ENCODE measurements around the gene ZGPAT. TPM values are rescaled to one million over a fixed set of nuclear protein-coding genes. Genes with fewer than 3 reads are reported as not detected.

The ZGPAT gene
- polyA plus RNA-seq, 3 donors = 13.2 to 33.0 (median 30.7) TPM

DNA sequence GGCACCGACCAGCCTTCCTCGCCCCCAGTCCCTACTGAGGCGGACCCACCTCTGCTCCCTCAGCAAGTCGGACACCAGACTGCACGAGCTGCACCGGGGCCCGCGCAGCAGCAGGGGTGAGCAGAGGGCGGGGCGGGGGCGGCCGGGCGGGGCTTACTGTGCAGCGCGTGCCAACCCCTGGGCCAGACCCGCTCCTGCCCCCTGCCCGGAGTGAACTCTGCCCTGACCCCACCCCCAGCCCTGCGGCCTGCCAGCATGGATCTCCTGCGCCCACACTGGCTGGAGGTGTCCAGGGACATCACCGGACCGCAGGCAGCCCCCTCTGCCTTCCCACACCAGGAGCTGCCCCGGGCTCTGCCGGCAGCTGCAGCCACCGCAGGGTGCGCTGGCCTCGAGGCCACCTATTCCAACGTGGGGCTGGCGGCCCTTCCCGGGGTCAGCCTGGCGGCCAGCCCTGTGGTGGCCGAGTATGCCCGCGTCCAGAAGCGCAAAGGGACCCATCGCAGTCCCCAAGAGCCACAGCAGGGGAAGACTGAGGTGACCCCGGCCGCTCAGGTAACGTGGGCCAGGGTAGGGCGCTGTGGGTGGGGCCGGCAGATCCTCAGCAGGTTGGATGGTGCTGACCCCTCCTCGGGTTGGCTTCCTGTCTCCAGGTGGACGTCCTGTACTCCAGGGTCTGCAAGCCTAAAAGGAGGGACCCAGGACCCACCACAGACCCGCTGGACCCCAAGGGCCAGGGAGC lies 30.3 kb downstream of the ZGPAT start:
- H3K27ac ChIP-seq (ENCODE audit: low read depth, low read length) = no peak overlapping the region
- WGBS, 3 donors = 20 to 24% (median 20%) methylated on average over 30 to 43 of the region's 43 CpGs

DNA sequence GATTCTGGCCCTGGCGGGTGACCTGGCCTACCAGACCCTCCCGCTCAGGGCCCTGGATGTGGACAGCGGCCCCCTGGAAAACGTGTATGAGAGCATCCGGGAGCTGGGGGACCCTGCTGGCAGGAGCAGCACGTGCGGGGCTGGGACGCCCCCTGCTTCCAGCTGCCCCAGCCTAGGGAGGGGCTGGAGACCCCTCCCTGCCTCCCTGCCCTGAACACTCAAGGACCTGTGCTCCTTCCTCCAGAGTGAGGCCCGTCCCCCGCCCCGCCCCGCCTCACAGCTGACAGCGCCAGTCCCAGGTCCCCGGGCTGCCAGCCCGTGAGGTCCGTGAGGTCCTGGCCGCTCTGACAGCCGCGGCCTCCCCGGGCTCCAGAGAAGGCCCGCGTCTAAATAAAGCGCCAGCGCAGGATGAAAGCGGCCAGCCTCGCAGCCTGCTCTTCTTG lies 30.9 kb downstream of the ZGPAT start:
- H3K27ac ChIP-seq (ENCODE audit: low read depth, low read length) = no peak overlapping the region
- WGBS, 3 donors = 14 to 21% (median 19%) methylated on average over 18 to 26 of the region's 26 CpGs

DNA sequence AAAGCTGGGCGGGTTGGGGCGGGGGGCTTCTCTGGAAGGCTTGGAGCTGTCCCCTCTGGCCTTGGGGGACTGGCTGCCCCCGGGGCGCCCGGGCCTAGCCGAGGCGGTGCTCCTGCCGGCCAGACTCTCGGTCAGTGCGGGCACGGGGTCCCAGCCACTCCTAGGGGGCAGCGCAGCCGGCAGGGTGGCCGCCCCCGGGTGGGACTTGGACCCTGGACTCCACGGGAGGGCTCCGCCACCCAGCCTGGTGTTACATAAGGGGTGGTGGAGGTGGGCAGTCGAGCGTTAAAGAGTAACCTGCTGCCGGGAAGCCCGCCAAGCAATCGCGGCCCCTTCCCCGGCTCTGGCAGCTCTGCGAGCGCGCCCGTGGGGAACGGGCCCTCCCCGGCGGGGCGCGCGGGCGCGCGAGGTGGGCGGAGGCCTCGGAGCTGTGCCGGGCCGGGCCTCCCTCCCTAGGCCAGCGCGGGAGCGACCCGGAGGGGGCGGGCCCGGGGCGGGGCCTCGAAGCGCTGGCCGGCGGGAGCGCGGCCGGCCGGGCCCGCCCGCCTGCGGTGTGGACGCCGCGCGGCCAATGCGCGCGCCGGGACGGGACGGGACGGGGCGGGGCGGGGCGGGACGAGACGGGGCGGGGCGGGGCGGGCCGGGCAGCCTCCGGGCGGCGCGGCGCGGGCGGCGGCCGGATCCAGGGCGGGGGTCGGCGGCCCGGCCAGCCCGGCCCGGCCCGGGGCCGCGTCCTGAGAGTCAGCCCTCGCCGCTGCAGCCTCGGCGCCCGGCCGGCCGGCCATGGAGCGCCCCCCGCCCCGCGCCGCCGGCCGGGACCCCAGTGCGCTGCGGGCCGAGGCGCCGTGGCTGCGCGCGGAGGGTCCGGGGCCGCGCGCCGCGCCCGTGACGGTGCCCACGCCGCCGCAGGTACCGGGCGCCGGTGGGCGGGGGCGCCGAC lies 31.6 kb downstream of the ZGPAT start, which contains the start of gene SLC2A4RG:
Gene SLC2A4RG (plus strand): TSS at position 647 of the 940 bp plus-strand sequence. CDS start 137 bp downstream, at position 784.
- 1 to 2% (median 1%) methylated on average over 40 to 130 of the region's 136 CpGs for WGBS, 3 donors
- no peak within 1 kb of the TSS for H3K27ac ChIP-seq (ENCODE audit: low read depth, low read length)

DNA sequence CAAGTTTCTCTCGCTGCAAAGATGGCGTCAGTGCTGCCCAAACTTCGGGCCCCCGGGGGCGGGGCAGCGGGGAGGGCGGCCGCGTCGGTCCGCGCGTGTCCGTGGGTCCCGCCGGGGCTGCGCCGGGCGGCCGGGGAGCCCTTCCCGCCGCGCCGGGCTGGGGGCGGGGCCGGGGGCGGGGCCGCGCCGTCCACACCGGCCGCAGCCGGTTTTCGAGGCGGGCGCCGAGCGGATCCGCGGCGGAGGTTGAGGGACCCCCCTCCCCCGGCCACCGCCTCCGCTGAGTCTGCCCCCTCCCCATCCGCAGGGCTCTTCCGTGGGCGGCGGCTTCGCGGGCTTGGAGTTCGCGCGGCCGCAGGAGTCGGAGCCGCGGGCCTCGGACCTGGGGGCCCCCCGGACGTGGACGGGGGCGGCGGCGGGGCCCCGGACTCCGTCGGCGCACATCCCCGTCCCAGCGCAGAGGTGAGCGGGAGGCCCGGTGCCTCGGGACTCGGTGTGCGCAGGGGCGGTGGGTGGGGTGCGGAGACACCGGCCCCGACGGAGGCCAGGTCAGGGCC lies 32.3 kb downstream of the ZGPAT start:
- H3K27ac ChIP-seq (ENCODE audit: low read depth, low read length) = no peak overlapping the region
- WGBS, 3 donors = 0 to 1% (median 1%) methylated on average over 54 to 80 of the region's 80 CpGs

DNA sequence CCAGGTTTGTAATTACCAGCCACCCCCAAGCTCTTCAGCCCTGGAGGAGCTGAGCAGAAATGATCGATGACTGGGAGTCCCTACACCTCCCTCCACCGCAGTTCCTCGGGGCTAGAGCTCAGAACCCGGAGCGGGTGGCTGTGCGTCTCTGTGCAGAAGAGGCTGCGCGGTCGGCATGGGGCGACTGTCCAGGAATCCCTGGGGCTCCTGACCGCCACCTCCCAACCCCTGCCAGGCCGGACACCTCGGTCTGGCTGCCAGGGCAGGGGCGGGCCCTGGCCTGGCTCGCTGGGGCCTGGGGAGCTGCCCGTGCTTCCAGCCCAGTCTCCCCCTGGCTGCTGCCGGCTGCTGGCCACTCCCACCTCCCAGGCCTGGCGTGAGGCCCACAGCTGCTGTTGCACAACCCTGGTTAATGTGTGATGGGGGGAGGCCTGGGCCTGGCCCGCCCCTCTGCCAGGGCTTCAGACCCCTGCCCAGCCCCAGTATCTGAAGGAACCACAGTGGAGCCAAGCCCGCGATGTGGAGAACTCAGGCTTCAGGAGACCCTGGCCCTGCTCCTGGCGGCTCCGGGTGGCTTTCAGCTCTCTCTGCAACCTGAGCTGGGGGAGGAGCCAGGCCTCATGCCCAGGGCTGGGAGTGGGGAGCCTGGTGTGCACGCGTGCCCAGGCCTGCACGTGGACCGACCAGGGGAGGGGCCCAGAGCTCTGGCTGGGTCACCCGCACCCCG lies 33.0 kb downstream of the ZGPAT start:
- 2 to 4% (median 3%) methylated on average over 27 to 29 of the region's 29 CpGs for WGBS, 3 donors
- no peak overlapping the region for H3K27ac ChIP-seq (ENCODE audit: low read depth, low read length)

DNA sequence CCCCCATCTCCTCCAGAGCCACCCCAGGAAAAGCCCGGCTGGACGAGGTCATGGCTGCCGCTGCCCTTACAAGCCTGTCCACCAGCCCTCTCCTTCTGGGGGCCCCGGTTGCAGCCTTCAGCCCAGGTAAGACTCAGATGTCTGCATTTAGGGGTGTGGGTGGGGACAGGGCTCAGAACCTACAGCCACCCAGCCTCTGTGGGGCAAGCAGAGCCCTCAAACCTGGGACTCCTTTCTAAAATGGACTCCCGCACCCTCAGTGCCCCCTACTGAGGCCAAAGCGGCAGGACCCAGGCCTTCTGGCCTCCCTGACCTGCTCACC lies 33.5 kb downstream of the ZGPAT start:
- 23 to 26% (median 24%) methylated on average over 6 of the region's 6 CpGs for WGBS, 3 donors
- H3K27ac ChIP-seq (ENCODE audit: low read depth, low read length) = no peak overlapping the region

DNA sequence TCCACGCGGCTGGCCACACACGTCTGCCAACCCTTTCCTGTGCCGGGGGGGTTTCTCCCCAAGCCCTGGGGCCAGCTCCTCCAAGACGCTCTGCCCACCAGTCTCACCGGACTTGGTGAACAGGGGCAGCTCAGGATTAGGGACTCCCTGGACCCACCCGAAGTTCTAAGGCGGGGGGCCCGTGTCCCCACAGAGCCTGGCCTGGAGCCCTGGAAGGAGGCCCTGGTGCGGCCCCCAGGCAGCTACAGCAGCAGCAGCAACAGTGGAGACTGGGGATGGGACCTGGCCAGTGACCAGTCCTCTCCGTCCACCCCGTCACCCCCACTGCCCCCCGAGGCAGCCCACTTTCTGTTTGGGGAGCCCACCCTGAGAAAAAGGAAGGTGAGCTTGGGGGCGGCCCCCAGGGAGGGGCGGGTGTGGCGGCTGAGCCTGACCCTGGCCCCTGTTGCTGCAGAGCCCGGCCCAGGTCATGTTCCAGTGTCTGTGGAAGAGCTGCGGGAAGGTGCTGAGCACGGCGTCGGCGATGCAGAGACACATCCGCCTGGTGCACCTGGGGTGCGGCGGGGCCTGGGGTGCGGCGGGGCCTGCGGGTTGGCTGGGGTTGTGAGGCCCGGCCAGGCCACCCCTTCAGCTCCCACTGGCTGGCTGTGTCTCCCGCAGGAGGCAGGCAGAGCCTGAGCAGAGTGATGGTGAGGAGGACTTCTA lies 34.0 kb downstream of the ZGPAT start:
- 69 to 79% (median 77%) methylated on average over 27 to 30 of the region's 30 CpGs for WGBS, 3 donors
- no peak overlapping the region for H3K27ac ChIP-seq (ENCODE audit: low read depth, low read length)

DNA sequence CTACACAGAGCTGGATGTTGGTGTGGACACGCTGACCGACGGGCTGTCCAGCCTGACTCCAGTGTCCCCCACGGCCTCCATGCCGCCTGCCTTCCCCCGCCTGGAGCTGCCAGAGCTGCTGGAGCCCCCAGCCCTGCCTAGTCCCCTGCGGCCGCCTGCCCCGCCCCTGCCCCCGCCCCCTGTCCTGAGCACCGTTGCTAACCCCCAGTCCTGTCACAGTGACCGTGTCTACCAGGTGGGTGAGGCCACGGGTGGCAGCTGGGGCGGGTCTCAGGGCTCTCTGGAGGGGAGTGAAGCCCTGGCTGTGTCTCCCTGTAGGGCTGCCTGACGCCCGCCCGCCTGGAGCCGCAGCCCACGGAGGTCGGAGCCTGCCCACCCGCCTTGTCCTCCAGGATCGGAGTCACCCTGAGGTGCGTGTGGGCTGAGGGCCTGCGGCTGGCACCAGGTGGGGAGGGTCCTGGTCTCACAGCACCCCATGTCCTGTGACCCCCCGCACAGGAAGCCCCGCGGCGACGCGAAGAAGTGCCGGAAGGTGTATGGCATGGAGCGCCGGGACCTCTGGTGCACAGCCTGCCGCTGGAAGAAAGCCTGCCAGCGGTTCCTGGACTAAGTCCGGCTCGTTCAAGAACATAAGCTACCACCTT lies 34.7 kb downstream of the ZGPAT start:
- H3K27ac ChIP-seq (ENCODE audit: low read depth, low read length) = no peak overlapping the region
- 85 to 87% (median 86%) methylated on average over 29 to 37 of the region's 37 CpGs for WGBS, 3 donors

DNA sequence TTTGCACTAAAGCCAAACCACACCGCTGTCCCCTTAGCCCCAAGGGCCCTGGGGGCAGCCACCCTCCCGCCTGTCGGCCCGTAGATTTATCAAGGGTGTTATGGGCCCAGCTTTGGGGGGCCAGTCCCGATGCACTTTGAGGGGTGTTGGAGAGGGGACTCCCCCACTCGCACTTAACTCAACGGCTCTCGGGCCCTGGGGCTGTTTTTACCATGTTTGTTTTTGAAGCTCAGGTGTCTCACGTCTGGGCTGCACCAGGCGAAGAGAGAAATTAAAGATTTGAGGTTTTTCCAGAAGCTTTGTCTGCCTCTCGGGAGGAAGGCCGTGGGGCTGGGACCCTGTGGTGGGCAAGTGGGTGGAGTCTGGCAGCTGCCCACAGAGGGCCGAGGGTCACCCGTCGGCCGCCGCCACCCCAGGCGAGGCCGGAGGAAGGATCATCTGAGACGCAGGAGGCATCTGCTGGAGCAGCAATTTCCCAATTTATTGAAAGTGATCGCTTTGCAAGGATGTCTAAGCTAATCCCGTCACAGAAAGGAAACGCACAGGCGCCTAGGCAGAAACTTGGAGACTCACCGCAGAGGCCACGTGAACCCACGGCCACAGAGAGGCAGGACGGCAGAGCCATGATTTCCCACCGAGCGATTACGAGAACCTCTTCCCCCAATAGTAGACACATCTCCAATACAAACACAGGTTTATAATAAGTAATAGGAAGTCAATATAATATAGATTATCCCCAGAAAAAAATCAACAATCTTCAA lies 35.6 kb downstream of the ZGPAT start:
- H3K27ac ChIP-seq (ENCODE audit: low read depth, low read length) = no peak overlapping the region
- 84 to 88% (median 88%) methylated on average over 31 of the region's 31 CpGs for WGBS, 3 donors

DNA sequence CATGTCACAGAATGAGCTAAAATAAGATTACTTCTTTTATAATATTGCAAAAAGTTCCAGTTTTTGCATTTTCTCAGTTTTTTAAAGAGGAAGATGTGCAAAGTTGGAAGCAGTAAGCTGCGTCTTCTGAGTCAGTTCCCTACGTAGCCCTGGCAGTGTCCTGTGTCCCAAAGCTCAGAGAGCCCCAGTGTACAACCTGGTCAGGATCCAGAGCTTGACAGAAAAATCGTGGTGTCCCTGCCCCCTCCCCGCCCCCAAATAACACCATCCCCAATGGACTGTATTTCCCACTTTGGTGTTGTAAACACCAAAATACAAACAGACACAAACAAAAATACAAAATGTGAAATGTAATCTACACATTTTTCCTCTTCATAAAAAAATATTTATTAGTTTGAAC lies 36.3 kb downstream of the ZGPAT start:
- 61 to 73% (median 72%) methylated on average over 4 of the region's 4 CpGs for WGBS, 3 donors
- H3K27ac ChIP-seq (ENCODE audit: low read depth, low read length) = no peak overlapping the region

DNA sequence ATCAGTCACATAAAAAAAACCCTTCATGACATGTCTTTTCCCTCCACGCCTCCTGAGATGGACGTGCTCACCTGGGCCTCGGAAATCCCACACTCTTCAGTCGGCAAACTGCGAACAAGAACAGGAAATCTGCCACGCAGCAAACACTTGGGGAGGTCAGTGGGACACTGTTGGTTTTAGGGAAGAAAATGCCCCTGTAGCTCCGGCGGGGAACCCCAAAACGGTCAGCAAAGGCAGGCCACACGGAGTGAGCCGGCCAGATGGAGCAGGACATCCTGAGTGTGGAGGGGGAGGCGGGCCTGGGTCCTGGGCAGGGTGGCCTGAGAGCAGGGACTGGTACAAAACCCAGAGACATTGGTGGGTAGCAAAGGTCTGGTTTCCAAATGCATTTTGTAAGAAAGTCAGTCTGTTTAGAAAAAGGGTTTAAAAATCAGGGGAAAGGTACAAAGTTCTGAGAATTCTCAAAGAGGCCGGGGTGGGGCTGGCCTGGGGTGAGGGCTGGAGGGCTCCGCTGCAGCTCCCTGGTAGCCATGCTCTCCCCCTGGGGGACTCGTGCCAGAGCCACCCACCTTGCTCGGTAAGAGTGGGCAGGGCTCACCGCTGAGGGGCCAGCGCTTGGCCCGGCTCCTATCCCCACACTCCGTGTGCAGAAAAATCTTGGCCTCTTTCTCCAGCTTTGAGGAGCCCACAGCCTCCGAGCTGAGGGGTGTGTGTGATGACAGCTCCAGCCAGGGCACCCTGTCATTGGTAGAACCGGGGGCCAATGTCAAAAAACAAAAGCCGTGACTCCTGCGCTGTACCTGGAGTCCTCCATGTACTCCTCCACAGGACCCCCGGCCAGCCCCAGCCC lies 37.0 kb downstream of the ZGPAT start:
- 71 to 80% (median 79%) methylated on average over 25 of the region's 25 CpGs for WGBS, 3 donors
- H3K27ac ChIP-seq (ENCODE audit: low read depth, low read length) = no peak overlapping the region

DNA sequence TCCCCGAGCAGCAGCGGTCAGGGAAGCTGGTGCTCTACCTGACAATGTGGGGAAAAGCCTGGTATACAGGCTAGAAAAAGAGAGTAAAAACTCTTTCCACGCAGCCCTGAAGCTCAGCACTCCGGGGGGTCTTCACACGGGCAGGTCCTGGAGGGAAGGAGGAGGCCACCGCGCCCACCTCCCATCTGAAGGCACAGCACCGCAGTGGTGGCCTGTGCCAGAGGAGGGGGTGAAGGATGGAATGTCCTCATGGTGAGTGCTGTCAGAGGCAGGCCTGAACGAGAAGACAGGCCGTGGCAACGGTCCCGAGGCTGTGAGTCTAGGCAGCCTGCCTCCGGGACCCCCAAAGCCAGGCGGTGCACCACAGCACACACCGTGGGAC lies 37.6 kb downstream of the ZGPAT start:
- H3K27ac ChIP-seq (ENCODE audit: low read depth, low read length) = no peak overlapping the region
- WGBS, 3 donors = 82 to 85% (median 83%) methylated on average over 15 of the region's 15 CpGs

DNA sequence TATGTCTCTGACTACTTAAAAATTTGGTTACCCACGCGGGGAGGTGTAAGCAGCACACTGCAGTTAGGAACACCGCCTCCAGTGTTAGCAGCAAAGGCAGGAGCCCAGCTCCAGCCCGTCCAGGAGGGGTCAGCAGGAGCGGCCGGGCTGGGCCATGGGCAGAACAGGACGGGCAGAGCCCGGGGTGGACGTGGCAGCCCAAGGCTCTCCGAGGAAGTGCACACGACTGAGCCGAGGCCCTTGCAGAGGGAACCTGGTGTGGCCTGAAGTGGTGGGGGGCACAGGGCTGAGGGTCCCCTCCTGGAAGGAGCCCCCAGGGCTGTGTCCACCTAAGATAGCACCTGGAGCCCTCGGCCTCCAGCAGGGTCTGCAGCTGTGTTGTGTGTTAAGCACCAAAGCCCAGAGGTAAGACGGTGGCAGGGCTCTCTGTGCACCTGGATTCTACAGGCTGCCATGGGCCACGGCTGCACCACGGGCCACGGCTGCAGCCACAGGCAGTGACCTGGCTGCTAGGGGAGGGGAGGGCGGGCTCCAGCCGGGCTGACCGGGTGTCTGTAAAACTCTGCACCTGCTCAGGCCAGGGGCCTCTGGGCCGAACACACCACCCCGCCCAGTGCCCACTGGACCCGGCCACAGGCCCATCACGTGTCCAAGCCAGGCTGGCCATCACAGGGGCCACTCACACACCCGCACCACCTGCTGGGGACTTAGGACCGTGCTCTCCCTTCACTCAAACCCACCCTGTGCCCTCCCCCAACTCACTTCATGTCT lies 38.3 kb downstream of the ZGPAT start:
- no peak overlapping the region for H3K27ac ChIP-seq (ENCODE audit: low read depth, low read length)
- WGBS, 3 donors = 87 to 93% (median 92%) methylated on average over 24 to 26 of the region's 26 CpGs

DNA sequence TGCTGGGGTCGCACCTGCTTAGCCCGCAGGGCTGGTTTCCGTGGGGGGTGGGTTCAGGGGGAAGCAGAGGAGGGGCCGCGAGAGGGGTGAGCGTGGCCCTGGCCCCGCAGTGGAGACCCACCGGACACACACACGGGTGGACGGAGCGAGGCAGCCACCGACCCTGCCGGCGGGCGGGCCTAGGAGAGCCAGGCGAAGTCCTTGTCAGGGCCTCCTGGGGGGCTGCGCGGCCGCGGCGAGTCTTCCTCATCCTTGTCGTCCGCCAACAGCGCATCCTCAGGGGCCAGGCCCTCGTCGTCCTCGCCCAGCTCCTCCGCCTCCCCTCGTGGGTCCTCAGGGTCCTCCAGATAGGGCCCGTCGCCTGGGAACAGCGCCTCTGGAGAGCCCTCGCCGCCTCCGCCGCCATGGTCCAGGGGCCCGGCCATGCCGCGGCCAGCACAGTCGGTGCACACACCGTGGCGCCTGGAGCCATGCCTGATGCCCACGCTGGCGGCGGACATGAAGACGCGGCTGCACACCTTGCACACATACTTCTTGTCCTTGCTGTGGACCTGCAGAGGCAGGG lies 39.0 kb downstream of the ZGPAT start:
- no peak overlapping the region for H3K27ac ChIP-seq (ENCODE audit: low read depth, low read length)
- 90 to 95% (median 93%) methylated on average over 37 to 47 of the region's 47 CpGs for WGBS, 3 donors

DNA sequence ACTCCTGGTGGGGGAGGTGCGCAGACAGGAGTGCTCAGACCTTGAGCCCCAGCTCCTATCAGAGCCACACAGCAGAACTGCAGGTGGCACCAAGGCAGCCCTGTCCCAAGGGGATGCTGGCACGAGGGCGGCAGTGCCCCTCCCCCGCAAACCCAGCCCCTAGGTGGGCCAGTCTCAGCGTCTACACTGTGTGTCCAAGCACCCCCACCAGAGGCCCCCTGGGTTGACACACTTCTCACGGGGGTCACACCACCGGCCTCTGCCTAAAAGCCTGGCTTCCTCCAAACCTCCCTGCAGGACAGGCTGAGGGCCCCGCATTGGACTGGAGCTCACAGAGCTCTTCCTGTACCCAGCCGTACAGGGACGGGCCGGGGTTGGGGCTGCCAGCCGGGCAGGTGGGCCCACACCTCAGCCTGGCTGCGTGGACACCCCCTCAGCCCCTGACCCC lies 39.8 kb downstream of the ZGPAT start:
- H3K27ac ChIP-seq (ENCODE audit: low read depth, low read length) = no peak overlapping the region
- 62 to 82% (median 79%) methylated on average over 9 to 13 of the region's 13 CpGs for WGBS, 3 donors
